Heart right ventricle (tissue), 16 donors: Measurements from ENCODE around the gene ZBTB11. TPM values are rescaled to one million over a fixed set of nuclear protein-coding genes. Genes with fewer than 3 reads are reported as not detected.
"Not testable (repeated sequence)": the region's sequence is repeated elsewhere in the genome, so short reads cannot be mapped to it uniquely, and the experiment has no call there.

Source experiments
- ATAC-seq, 8 donors: fragments of 200-7000 bp; cut with Tn5 transposase; one replicate each; pipeline ENCODE4 v1.9.1; 2020; ENCODE audit warnings: mild to moderate bottlenecking in 8 of 8, moderate library complexity in 8 of 8, moderate number of reproducible peaks in 1 of 8
- DNase-seq, 2 donors: peaks; one replicate each; pipeline ENCODE4 v3.0.0-alpha.2; 2020
- H3K27ac ChIP-seq, 10 donors: fragments of 200-600 bp; sonication (generic) in 2 of 10; one replicate each; pipeline versions ENCODE4 v1.5.0 to v1.8.0; 2020 to 2022; ENCODE audit warnings: mild to moderate bottlenecking in 3 of 10
- H3K27me3 ChIP-seq, 7 donors: fragments of 200-600 bp; one replicate each; pipeline ENCODE4 v1.8.0; 2021 to 2022; ENCODE audit warnings: mild to moderate bottlenecking in 2 of 7
- H3K36me3 ChIP-seq, 9 donors: fragments of 200-600 bp; sonication (generic) in 1 of 9; one replicate each; pipeline versions ENCODE4 v1.5.0 to v1.8.0; 2020 to 2022; ENCODE audit warnings: mild to moderate bottlenecking in 2 of 9
- H3K4me1 ChIP-seq, 9 donors: fragments of 200-600 bp; sonication (generic) in 1 of 9; one replicate each; pipeline versions ENCODE4 v1.5.0 to v1.8.0; 2020 to 2022; ENCODE audit warnings: mild to moderate bottlenecking in 4 of 9
- H3K4me3 ChIP-seq, 10 donors: fragments of 200-600 bp; sonication (generic) in 2 of 10; one replicate each; pipeline versions ENCODE4 v1.5.0 to v1.8.0; 2020 to 2022; ENCODE audit warnings: mild to moderate bottlenecking in 7 of 10, moderate library complexity in 2 of 10
- H3K9me3 ChIP-seq, 11 donors: fragments of 200-600 bp in 10 of 11; sonication (generic) in 2 of 11; one replicate each; pipeline versions ENCODE4 v1.5.0 to v1.8.0; 2013 to 2022; ENCODE audit warnings: mild to moderate bottlenecking in 2 of 11, control low read depth in 1 of 11, moderate library complexity in 1 of 11
- CTCF ChIP-seq, 9 donors: fragments of 200-600 bp; sonication (generic) in 2 of 9; IDR thresholded peaks; one replicate each; pipeline versions ENCODE4 v1.5.0 to v1.8.0; 2021 to 2022; ENCODE audit warnings: antibody characterized with exemption in 9 of 9, mild to moderate bottlenecking in 5 of 9, moderate library complexity in 1 of 9
- WGBS, 2 donors: extraction: QIAGEN DNeasy Blood & Tissue Kit; methylation state at CpG; one replicate each; pipeline ENCODE4 v1.1.7; 2013; ENCODE audit warnings: inconsistent platforms in 1 of 2; 5-methylcytosine and 5-hydroxymethylcytosine counted together
- intact Hi-C, 10 donors: fragments of 100-400 bp; cut with DNase I; formaldehyde crosslinking; loops; one replicate each; pipeline versions ENCODE4 v1.11.1 to v1.14.2; 2022
- polyA plus RNA-seq, 2 donors: library from polyadenylated mRNA; stranded (reverse); fragments of 200-250 nt; gene quantifications; one replicate each; pipeline ENCODE4 v1.2.3, GENCODE V29; 2013
- total RNA-seq, 10 donors: library from RNA; stranded (reverse); fragmentation: NEBNext Ultra II Directional in 3 of 10; extraction: Animal tissue kit (Norgen Biotek cat#: 25700) in 3 of 10; gene quantifications; one replicate each; pipeline versions ENCODE4 v1.2.1 to v1.2.4, GENCODE V29; 2021 to 2023
- donor health status: Arrhythmogenic right ventricular cardiomyopathy.
- donor health status: ischemic (EF 13 %, LVEDD 7.1; RV severe dilation, severe dysfunction).
- donor health status: healthy with polysubstance abuse.
- donor health status: DM: no; HTN: yes; CAD: no.
- donor health status: DM: no; HTN: no; CAD: no.
- donor health status: ischemic (EF 25% LVEDD 6.9; RV normal size, moderate dysfunction).
- donor health status: ischemic (EF 25% LVEDD 5.7; RV mildly dilated, moderate dysfunction).
- donor health status: healthy.
- donor health status: DM: yes; HTN: yes; CAD: no.
- donor health status: Ischemic cardiomyopathy.
- donor health status: ischemic (EF 35%, LVEDD 5.7; RV mildly dilated, moderate dysfunction).
- donor health status: nonischemic (EF 11% LVEDD 7.7; RV severe dilation, severe dysfunction).
- donor health status: DM: yes; HTN: yes; CAD: no.
- donor health status: PGD.
- donor health status: ischemic (EF 29% LVEDD 5.4; RV normal size, mild dysfunction).
- donor health status: nonischemic (EF 23%, LVEDD 6.1; RV moderate dilation, normal function).

The ZBTB11 gene
- total and polyA plus RNA-seq, 12 donors = 3.5 to 13.3 (median 8.4) TPM

GRCh38 chr3:101687142-101687931, 10.4 kb upstream of the ZBTB11 start:
- Histone ChIP-seq H3K9me3 (no peaks in the 10 kb centered on the region), H3K36me3 (peaks cover 0 to 35% (median 30%) of the 10 kb centered on the region in 9 donors), H3K4me3 (peak overlapping the region; percentile 42 to 96 (median 76)), H3K27me3 (no peaks in the 10 kb centered on the region), H3K4me1 (peaks cover 5 to 65% (median 37%) of the 10 kb centered on the region in 9 donors), H3K27ac (peak overlapping the region; percentile 11 to 97 (median 90))
- intact Hi-C loops = loop anchor here in 2 of 10 donors (2.0 to 5.0 kb wide), 3 partner anchors 35 to 115 kb away; partner anchors contain the start of genes CEP97 (in 1 of the 2), NXPE3 (in 1 of the 2) and PCNP (in 1 of the 2)
- DNase-seq (no peak), ATAC-seq (peak in 6 of 8 donors; percentile 0 to 33 (median 7))
- no peak for TF ChIP-seq CTCF (IDR thresholded peaks at IDR 0.05)
- WGBS, 2 donors = 41 to 52% methylated on average over 25 of the region's 25 CpGs

GRCh38 chr3:101685870-101686307, 9.0 kb upstream of the ZBTB11 start:
- DNase-seq (no peak), ATAC-seq (peak; percentile 5 to 48 (median 28))
- 1 to 3% methylated on average over 11 of the region's 11 CpGs for WGBS, 2 donors
- no peaks in the 10 kb centered on the region for H3K9me3 ChIP-seq
- H3K36me3 ChIP-seq = peaks cover 0 to 49% (median 44%) of the 10 kb centered on the region in 9 donors
- H3K4me3 ChIP-seq = peak overlapping the region; percentile 42 to 96 (median 76)
- H3K27me3 ChIP-seq = no peaks in the 10 kb centered on the region
- H3K4me1 ChIP-seq = peaks cover 5 to 63% (median 37%) of the 10 kb centered on the region in 9 donors
- H3K27ac ChIP-seq = peak overlapping the region; percentile 10 to 97 (median 90)
- TF ChIP-seq CTCF (IDR thresholded peaks at IDR 0.05) = no peak
- intact Hi-C loops = loop anchor here in 3 of 10 donors (1.0 to 5.0 kb wide), 5 partner anchors 9 to 114 kb away; partner anchors contain the start of genes PCNP (in 2 of the 3), CEP97 (in 1 of the 3), NXPE3 (in 1 of the 3) and ZBTB11 (in 1 of the 3)

GRCh38 chr3:101685050-101685400, 8.1 kb upstream of the ZBTB11 start:
- no peaks in the 10 kb centered on the region for H3K27me3 ChIP-seq
- TF ChIP-seq CTCF (IDR thresholded peaks at IDR 0.05) = no peak
- intact Hi-C loops = loop anchor here in 3 of 10 donors (2.0 to 5.0 kb wide), 3 partner anchors 37 to 113 kb away; partner anchors contain the start of genes PCNP (in 2 of the 3) and CEP97 (in 1 of the 3)
- H3K4me3 ChIP-seq = peak overlapping the region; percentile 42 to 96 (median 76)
- DNase-seq (no peak), ATAC-seq (no peak)
- peaks cover 0 to 58% (median 53%) of the 10 kb centered on the region in 9 donors for H3K36me3 ChIP-seq
- no peaks in the 10 kb centered on the region for H3K9me3 ChIP-seq
- H3K4me1 ChIP-seq = peaks cover 5 to 60% (median 37%) of the 10 kb centered on the region in 9 donors
- peak overlapping the region in 6 of 10 donors; percentile 86 to 97 (median 90) for H3K27ac ChIP-seq

- 88 to 92% methylated on average over 4 of the region's 4 CpGs for WGBS, 2 donors
- ATAC-seq (no peak), DNase-seq (no peak)
- intact Hi-C loops = no loop called here
- Histone ChIP-seq H3K27ac (no peak overlapping the region), H3K27me3 (no peaks in the 10 kb centered on the region), H3K9me3 (no peaks in the 10 kb centered on the region), H3K4me3 (no peak overlapping the region), H3K36me3 (peaks cover 0 to 70% (median 56%) of the 10 kb centered on the region in 9 donors), H3K4me1 (peaks cover 15 to 52% (median 42%) of the 10 kb centered on the region in 9 donors)
- no peak for TF ChIP-seq CTCF (IDR thresholded peaks at IDR 0.05)
These were observed 3.5 kb upstream of the ZBTB11 start for GRCh38 chr3:101680466-101680865.

- H3K27me3 ChIP-seq, H3K27ac ChIP-seq, H3K4me3 ChIP-seq, ATAC-seq, DNase-seq, H3K9me3 ChIP-seq: not testable (repeated sequence)
- Histone ChIP-seq H3K4me1 (peaks cover 13 to 49% (median 38%) of the 10 kb centered on the region in 9 donors), H3K36me3 (peaks cover 0 to 53% (median 42%) of the 10 kb centered on the region in 9 donors)
- intact Hi-C loops = loop anchor here in 5 of 10 donors (5.0 to 10.0 kb wide), 4 partner anchors 43 to 167 kb away; partner anchors contain the start of genes SENP7 (in 2 of the 5), CEP97 (in 1 of the 5), PCNP (in 1 of the 5) and TRMT10C (in 1 of the 5)
- 71 to 79% methylated on average over 2 of the region's 2 CpGs for WGBS, 2 donors
These were observed 1.9 kb upstream of the ZBTB11 start for GRCh38 chr3:101678837-101679236.
